A673 (cell line): Measurements from ENCODE around the gene RD3L. TPM values are rescaled to one million over a fixed set of nuclear protein-coding genes. Genes with fewer than 3 reads are reported as not detected.

Experiments
- BruUV-seq: library from RNA; stranded (reverse); fragments of 400-500 nt; replicated peaks from 2 replicates; lab custom pipeline; 2021; lab: Mats Ljungman, UMichigan
- CTCF ChIA-PET: fragments of 300-600 bp; sonication (Branson Sonifier 250); formaldehyde crosslinking; loops from one replicate; lab custom pipeline; 2022; ENCODE audit warnings: antibody characterized with exemption; lab: Charles Lee
- POLR2A ChIA-PET: fragments of 300-600 bp; sonication (Branson Sonifier 250); formaldehyde crosslinking; loops from one replicate; lab custom pipeline; 2022; ENCODE audit warnings: antibody characterized with exemption; ENCODE audit not compliant: low non-redundant PET; lab: Charles Lee
- DNase-seq: peaks from one replicate; pipeline ENCODE4 v3.0.0-alpha.2; 2015; ENCODE audit warnings: low spot score
- H3K27ac ChIP-seq: fragments of 200-600 bp; sonication (generic); 2 replicates; pipeline ENCODE4 v1.5.1; 2016; ENCODE audit warnings: mixed run types, low read depth, mild to moderate bottlenecking, mixed read lengths, antibody characterized with exemption, low read length; ENCODE audit not compliant: poor library complexity, severe bottlenecking
- H3K27me3 ChIP-seq: fragments of 200-600 bp; sonication (generic); replicated peaks from 2 replicates; pipeline ENCODE4 v1.6.1; 2017; ENCODE audit warnings: mixed run types, low read depth, mild to moderate bottlenecking, mixed read lengths, antibody characterized with exemption, low read length; ENCODE audit not compliant: insufficient read depth, poor library complexity
- H3K36me3 ChIP-seq: fragments of 200-600 bp; sonication (generic); 2 replicates; pipeline ENCODE4 v1.6.1; 2016; ENCODE audit warnings: mixed run types, mild to moderate bottlenecking, mixed read lengths, antibody characterized with exemption, low read length; ENCODE audit not compliant: insufficient read depth, poor library complexity, severe bottlenecking
- H3K4me1 ChIP-seq: fragments of 200-600 bp; sonication (generic); 2 replicates; pipeline ENCODE4 v1.6.1; 2017; ENCODE audit warnings: mixed run types, mild to moderate bottlenecking, mixed read lengths, antibody characterized with exemption, low read length; ENCODE audit not compliant: insufficient read depth, poor library complexity, severe bottlenecking
- H3K4me3 ChIP-seq: fragments of 200-600 bp; sonication (generic); 2 replicates; pipeline ENCODE4 v1.5.1; 2016; ENCODE audit warnings: low read depth, mixed run types, mild to moderate bottlenecking, mixed read lengths, low read length; ENCODE audit not compliant: poor library complexity, severe bottlenecking
- H3K9me3 ChIP-seq: fragments of 200-600 bp; sonication (generic); 2 replicates; pipeline ENCODE4 v1.6.1; 2016; ENCODE audit warnings: mixed run types, low read depth, mild to moderate bottlenecking, mixed read lengths, antibody characterized with exemption, low read length; ENCODE audit not compliant: poor library complexity, severe bottlenecking
- CTCF ChIP-seq: fragments of 300-800, 200-600 bp; sonication (generic); conservative IDR thresholded peaks from 2 replicates; pipeline ENCODE4 v1.5.1; 2017; ENCODE audit warnings: low read depth, mild to moderate bottlenecking, antibody characterized with exemption, low read length, moderate library complexity, mixed read lengths
- EZH2 ChIP-seq: fragments of 200-600 bp; sonication (generic); IDR thresholded peaks from 2 replicates; pipeline ENCODE4 v1.6.1; 2017; ENCODE audit warnings: borderline replicate concordance, low read depth, mild to moderate bottlenecking, mixed read lengths, antibody characterized with exemption, low read length; ENCODE audit not compliant: poor library complexity, severe bottlenecking
- intact Hi-C: fragments of 100-400 bp; cut with micrococcal nuclease; formaldehyde crosslinking; loops from one replicate; pipeline ENCODE4 v1.10.0; 2022; ENCODE audit not compliant: unreplicated experiment
- total RNA-seq: library from RNA; stranded (reverse); gene quantifications from 2 replicates; pipeline ENCODE4 v1.2.3, GENCODE V29; 2021

RD3L gene
- total RNA-seq, 1 experiment from 2014 or later, result not detected

GRCh38 chr14:103960457-103961055, 18.2 kb upstream of the RD3L start:
- Histone ChIP-seq H3K4me1 (no peaks in the 10 kb centered on the region), H3K27me3 (peaks cover 10% of the 10 kb centered on the region), H3K9me3 (no peaks in the 10 kb centered on the region), H3K36me3 (no peaks in the 10 kb centered on the region), H3K27ac (no peak overlapping the region), H3K4me3 (no peak overlapping the region)
- TF ChIP-seq EZH2 (no peak), CTCF (no peak)
- intact Hi-C loops, result no loop called here
- no peak for DNase-seq
- ChIA-PET CTCF (no interaction called here), POLR2A (interaction anchor here (0.6 kb wide), 1 partner anchor 513 kb away, joined by 4 read pairs; no protein-coding TSS in a partner anchor)
- no TSS peak for BruUV-seq

- no peak overlapping the region for H3K4me3 ChIP-seq
- CTCF ChIA-PET, result no interaction called here
- POLR2A ChIA-PET, result no interaction called here
- BruUV-seq, result no TSS peak
- DNase-seq, result no peak
- H3K27ac ChIP-seq, result no peak overlapping the region
- H3K4me1 ChIP-seq, result no peaks in the 10 kb centered on the region
- no peaks in the 10 kb centered on the region for H3K36me3 ChIP-seq
- peaks cover 8% of the 10 kb centered on the region for H3K27me3 ChIP-seq
- no peak for TF ChIP-seq CTCF
- no peak for TF ChIP-seq EZH2
- intact Hi-C loops, result no loop called here
- H3K9me3 ChIP-seq, result peaks cover 8% of the 10 kb centered on the region
Observed at GRCh38 chr14:103949131-103949790, 6.9 kb upstream of the RD3L start.

- ChIA-PET POLR2A (no interaction called here), CTCF (no interaction called here)
- TF ChIP-seq CTCF, result no peak
- TF ChIP-seq EZH2, result no peak
- Histone ChIP-seq H3K36me3 (no peaks in the 10 kb centered on the region), H3K4me1 (no peaks in the 10 kb centered on the region), H3K27me3 (peaks cover 8% of the 10 kb centered on the region), H3K4me3 (no peak overlapping the region), H3K9me3 (peaks cover 8% of the 10 kb centered on the region), H3K27ac (no peak overlapping the region)
- DNase-seq, result no peak
- BruUV-seq, result no TSS peak
- intact Hi-C loops, result no loop called here
Observed at GRCh38 chr14:103948442-103948841, 6.1 kb upstream of the RD3L start.
